DOHH2 (cell line): ENCODE data around the gene LIMK2.

Experiments used
- H3F3A ChIP-seq: fragments of 200-600 bp; sonication (generic), shearing (Covaris generic); 2 replicates; pipeline ENCODE4 v1.6.0; 2016; ENCODE audit warnings: antibody characterized with exemption, mild to moderate bottlenecking; ENCODE audit not compliant: control insufficient read depth, insufficient read depth
- H3K27ac ChIP-seq: fragments of 200-600 bp; sonication (generic); 2 replicates; pipeline ENCODE4 v1.5.1; 2014; ENCODE audit warnings: low read depth, mild to moderate bottlenecking, low read length, moderate library complexity
- H3K27me3 ChIP-seq: fragments of 200-600 bp; sonication (generic); 2 replicates; pipeline ENCODE4 v1.6.1; 2014; ENCODE audit warnings: mild to moderate bottlenecking, low read length, mixed read lengths; ENCODE audit not compliant: control insufficient read depth
- H3K36me3 ChIP-seq: fragments of 200-600 bp; sonication (generic); 2 replicates; pipeline ENCODE4 v1.6.1; 2014; ENCODE audit warnings: mild to moderate bottlenecking, low read length, moderate library complexity, mixed read lengths; ENCODE audit not compliant: control insufficient read depth
- H3K4me1 ChIP-seq: fragments of 200-600 bp; sonication (generic); 2 replicates; pipeline ENCODE4 v1.6.1; 2014; ENCODE audit warnings: mild to moderate bottlenecking, low read length, mixed read lengths; ENCODE audit not compliant: control insufficient read depth
- H3K4me2 ChIP-seq: fragments of 200-600 bp; sonication (generic); 2 replicates; pipeline ENCODE4 v1.6.0; 2014; ENCODE audit warnings: mild to moderate bottlenecking, low read length, moderate library complexity
- H3K4me3 ChIP-seq: fragments of 200-600 bp; sonication (generic); 2 replicates; pipeline ENCODE4 v1.5.1; 2014; ENCODE audit warnings: mild to moderate bottlenecking, low read length, mixed read lengths
- H3K79me2 ChIP-seq: fragments of 200-600 bp; sonication (generic); 2 replicates; pipeline ENCODE4 v1.6.1; 2014; ENCODE audit warnings: mild to moderate bottlenecking, low read length, mixed read lengths; ENCODE audit not compliant: control insufficient read depth
- H3K9me2 ChIP-seq: fragments of 200-600 bp; sonication (generic); replicated peaks from 2 replicates; pipeline ENCODE4 v1.6.1; 2014; ENCODE audit warnings: mild to moderate bottlenecking, low read length, mixed read lengths; ENCODE audit not compliant: control insufficient read depth
- H3K9me3 ChIP-seq: fragments of 200-600 bp; sonication (generic); 2 replicates; pipeline ENCODE4 v1.6.1; 2014; ENCODE audit warnings: antibody characterized with exemption, low read length, mixed read lengths; ENCODE audit not compliant: control insufficient read depth, insufficient read depth
- H4K20me1 ChIP-seq: fragments of 200-600 bp; sonication (generic); 2 replicates; pipeline ENCODE4 v1.6.0; 2014; ENCODE audit warnings: low read depth, mild to moderate bottlenecking, antibody characterized with exemption, low read length, moderate library complexity; ENCODE audit not compliant: control insufficient read depth, insufficient read depth
- EZH2phosphoT487 ChIP-seq: fragments of 200-600 bp; sonication (generic); IDR thresholded peaks from 2 replicates; pipeline ENCODE4 v1.6.1; 2017; ENCODE audit warnings: borderline replicate concordance, mild to moderate bottlenecking, antibody characterized with exemption, low read length, moderate library complexity, mixed read lengths
- TF ChIP-seq, protein P1 (sequence below): fragments of 200-600 bp; sonication (generic); IDR thresholded peaks from one replicate; pipeline ENCODE4 v1.5.1; 2014; ENCODE audit warnings: antibody characterized with exemption, mild to moderate bottlenecking, low read depth, low read length; ENCODE audit not compliant: poor library complexity, severe bottlenecking

Gene LIMK2

DNA sequence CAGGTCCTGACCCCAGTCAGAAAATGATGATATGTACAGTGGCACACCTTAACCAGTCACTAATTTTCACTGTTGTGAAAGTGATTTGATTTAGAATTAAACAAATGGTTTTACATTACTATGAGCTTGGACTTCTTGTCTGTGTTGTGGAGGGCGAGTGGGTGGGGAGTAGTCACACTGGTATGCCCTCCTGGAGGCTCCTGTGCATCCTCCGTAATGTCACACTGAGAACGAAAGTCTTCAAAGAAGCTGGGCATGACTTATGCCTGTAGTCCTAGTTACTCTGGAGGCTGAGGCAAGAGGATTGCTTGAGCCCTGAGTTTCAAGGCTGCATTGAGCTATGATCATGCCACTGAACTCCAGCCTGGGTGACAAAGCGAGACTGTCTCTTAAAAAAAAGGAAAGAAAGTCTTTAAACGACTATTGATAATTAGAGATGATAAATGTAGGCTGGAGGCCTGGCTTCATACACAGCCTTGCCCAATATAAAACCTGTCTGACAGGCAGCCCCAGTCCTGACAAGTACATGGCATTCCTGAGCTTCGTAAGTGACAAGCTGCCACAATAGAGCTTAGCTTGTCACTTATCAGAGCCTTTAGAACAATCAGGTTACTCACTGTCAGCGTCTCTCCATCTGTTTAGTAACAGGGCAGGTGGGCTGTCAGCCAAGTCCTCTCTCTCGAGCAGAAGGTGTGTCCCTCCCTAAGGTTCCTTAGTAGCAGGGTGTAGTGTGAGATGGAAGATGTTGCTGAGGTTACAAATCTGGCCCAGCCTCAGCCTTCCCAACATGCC is 5.0 kb upstream of the LIMK2 start:
- Histone ChIP-seq H3K9me3 (no peaks in the 10 kb centered on the region), H3K27me3 (no peaks in the 10 kb centered on the region), H4K20me1 (no peaks in the 10 kb centered on the region), H3K79me2 (no peaks in the 10 kb centered on the region; the same call in 1 of the 2 replicates), H3K4me2 (no peak overlapping the region), H3K4me1 (peaks cover 24% of the 10 kb centered on the region), H3K9me2 (no peaks in the 10 kb centered on the region), H3F3A (peaks cover 3% of the 10 kb centered on the region; the same call in 1 of the 2 replicates), H3K27ac (no peak overlapping the region), H3K4me3 (no peak overlapping the region), H3K36me3 (no peaks in the 10 kb centered on the region; the same call in 1 of the 2 replicates)
- no peak for TF ChIP-seq EZH2phosphoT487

DNA sequence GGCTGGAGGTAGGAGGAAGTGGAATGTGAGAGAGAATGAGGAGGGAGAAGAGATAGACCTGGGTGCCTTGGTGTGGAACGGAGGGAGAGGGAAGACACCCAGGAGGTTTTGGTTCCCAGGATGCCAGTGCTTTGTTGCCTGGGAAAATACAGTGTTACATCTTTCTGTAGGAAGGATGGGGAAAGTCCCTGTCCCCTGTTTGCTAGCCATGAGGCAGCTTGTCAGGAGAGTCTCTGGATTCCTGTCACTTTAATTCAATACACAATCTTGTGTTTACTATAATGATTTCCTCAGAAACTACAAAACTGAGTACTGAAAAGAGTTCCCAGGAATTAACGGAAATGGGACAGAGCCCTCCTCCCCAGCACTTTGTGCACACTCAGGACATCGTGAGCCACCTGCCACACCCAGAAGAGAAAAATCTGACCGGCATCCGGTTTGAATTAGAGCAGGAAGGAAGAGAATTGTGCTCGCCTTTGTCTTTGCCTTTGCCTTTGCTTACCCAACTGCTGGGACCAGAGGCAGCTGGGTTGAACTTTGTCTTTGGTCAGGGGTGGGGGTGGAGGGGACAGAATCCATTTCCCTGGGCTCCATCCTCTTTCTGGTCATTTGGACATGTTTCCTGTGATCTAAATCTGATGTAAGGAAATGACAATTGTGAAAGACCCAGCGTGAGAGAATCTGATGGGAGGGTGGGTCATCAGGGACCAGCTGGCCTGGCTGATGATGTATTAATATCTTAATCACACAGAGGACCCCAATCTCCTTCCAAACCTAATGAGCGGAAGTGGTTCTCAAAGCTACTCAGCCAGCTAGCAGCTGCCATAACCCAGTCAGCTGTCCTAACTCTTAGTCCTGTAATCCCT is 1.3 kb upstream of the LIMK2 start:
- H4K20me1 ChIP-seq, result no peaks in the 10 kb centered on the region; the same call in 1 of the 2 replicates
- H3K27me3 ChIP-seq, result no peaks in the 10 kb centered on the region
- peak overlapping the region; percentile 86 for H3K4me2 ChIP-seq
- no peak for TF ChIP-seq EZH2phosphoT487
- TF ChIP-seq, protein P1, sequence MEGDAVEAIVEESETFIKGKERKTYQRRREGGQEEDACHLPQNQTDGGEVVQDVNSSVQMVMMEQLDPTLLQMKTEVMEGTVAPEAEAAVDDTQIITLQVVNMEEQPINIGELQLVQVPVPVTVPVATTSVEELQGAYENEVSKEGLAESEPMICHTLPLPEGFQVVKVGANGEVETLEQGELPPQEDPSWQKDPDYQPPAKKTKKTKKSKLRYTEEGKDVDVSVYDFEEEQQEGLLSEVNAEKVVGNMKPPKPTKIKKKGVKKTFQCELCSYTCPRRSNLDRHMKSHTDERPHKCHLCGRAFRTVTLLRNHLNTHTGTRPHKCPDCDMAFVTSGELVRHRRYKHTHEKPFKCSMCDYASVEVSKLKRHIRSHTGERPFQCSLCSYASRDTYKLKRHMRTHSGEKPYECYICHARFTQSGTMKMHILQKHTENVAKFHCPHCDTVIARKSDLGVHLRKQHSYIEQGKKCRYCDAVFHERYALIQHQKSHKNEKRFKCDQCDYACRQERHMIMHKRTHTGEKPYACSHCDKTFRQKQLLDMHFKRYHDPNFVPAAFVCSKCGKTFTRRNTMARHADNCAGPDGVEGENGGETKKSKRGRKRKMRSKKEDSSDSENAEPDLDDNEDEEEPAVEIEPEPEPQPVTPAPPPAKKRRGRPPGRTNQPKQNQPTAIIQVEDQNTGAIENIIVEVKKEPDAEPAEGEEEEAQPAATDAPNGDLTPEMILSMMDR, result no peak
- peak overlapping the region; percentile 86 for H3K4me3 ChIP-seq
- peaks cover 3% of the 10 kb centered on the region; the same call in 1 of the 2 replicates for H3F3A ChIP-seq
- H3K27ac ChIP-seq, result peak overlapping the region; percentile 31; the same call in 1 of the 2 replicates
- peaks cover 25% of the 10 kb centered on the region for H3K4me1 ChIP-seq
- H3K79me2 ChIP-seq, result peaks cover 37% of the 10 kb centered on the region
- no peaks in the 10 kb centered on the region for H3K9me3 ChIP-seq
- H3K9me2 ChIP-seq, result no peaks in the 10 kb centered on the region
- peaks cover 19% of the 10 kb centered on the region for H3K36me3 ChIP-seq

DNA sequence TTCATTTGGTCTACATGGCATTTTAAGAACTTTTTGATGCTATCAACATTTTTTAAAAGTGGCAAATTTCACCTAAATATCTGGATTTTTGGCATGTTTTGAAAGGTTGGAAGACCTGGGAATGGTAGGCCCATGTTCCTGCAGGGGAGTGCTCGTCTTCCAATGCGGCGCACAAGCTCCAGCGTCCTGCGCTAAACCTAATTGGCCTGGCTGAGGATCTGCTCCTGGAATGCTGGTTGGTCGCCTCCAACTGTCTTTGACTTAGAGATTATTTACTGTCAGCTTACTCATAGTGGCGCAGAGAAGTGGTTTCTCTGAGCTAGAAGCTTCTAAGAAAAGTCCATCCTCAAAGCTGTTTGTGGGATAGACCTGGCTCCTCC is 626 bp upstream of the LIMK2 start:
- H3K36me3 ChIP-seq, result peaks cover 20% of the 10 kb centered on the region
- H3K4me2 ChIP-seq, result peak overlapping the region; percentile 86
- no peaks in the 10 kb centered on the region; the same call in 1 of the 2 replicates for H4K20me1 ChIP-seq
- peak overlapping the region; percentile 31; the same call in 1 of the 2 replicates for H3K27ac ChIP-seq
- H3K79me2 ChIP-seq, result peaks cover 44% of the 10 kb centered on the region
- H3K9me2 ChIP-seq, result no peaks in the 10 kb centered on the region
- H3K4me1 ChIP-seq, result peaks cover 25% of the 10 kb centered on the region
- TF ChIP-seq EZH2phosphoT487, result no peak
- TF ChIP-seq, protein P1, result no peak
- no peaks in the 10 kb centered on the region for H3K27me3 ChIP-seq
- peaks cover 3% of the 10 kb centered on the region; the same call in 1 of the 2 replicates for H3F3A ChIP-seq
- H3K4me3 ChIP-seq, result peak overlapping the region; percentile 86
- H3K9me3 ChIP-seq, result no peaks in the 10 kb centered on the region
